OCI-LY3 (cell line): ENCODE results near the gene TRABD2A.

Experiments used
- CTCF ChIP-seq: fragments of 200-600, 300-600 bp; sonication (generic); IDR thresholded peaks from 2 replicates; pipeline ENCODE4 v1.5.1; 2014; ENCODE audit warnings: antibody characterized with exemption, low read length, low read depth
- EZH2phosphoT487 ChIP-seq: fragments of 200-600 bp; shearing (Covaris generic); IDR thresholded peaks from 2 replicates; pipeline ENCODE4 v1.6.1; 2018; ENCODE audit warnings: antibody characterized with exemption, mixed run types, low read depth

DNA sequence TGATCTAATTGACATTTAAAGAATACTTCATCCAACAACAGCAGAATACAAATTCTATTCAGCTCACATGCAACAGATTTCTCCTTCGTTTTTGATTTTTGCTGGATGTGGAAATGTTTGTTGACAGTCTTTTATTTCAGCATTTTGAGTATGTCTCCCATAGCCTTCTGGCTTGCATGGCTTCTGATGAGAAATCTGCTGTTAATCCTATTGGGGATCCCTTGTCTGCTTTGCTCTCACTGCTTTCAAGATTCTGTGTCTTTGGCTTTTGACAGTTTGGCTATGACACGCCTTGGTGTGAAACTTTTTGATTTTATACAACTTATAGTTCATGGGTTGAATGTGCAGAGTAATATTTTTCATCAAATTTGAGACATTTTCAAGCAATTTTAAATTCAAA, 44.7 kb downstream of the TRABD2A start:
- no peak for TF ChIP-seq CTCF
- no peak for TF ChIP-seq EZH2phosphoT487
